Activated T-helper 17 cell treated with anti-CD3 and anti-CD28 coated beads, Interleukin-2, amount 50 U/mL, for 72 hours (primary cell): ENCODE results near the gene ACOX1. TPM values are rescaled to one million over a fixed set of nuclear protein-coding genes. Genes with fewer than 3 reads are reported as not detected.
"Not testable (repeated sequence)": the region's sequence is repeated elsewhere in the genome, so short reads cannot be mapped to it uniquely, and the experiment has no call there.

Source experiments
- ATAC-seq: fragments of 150-1000 bp; cut with Tn5 transposase; replicated peaks from 2 replicates; pipeline ENCODE4 v1.10.0; 2021; ENCODE audit warnings: mild to moderate bottlenecking, moderate library complexity
- H3K27ac Mint-ChIP-seq: one replicate; pipeline ENCODE4 v1.8.0; 2022; ENCODE audit warnings: mixed read lengths
- H3K27me3 Mint-ChIP-seq: one replicate; pipeline ENCODE4 v1.8.0; 2022; ENCODE audit warnings: mixed read lengths
- H3K36me3 Mint-ChIP-seq: one replicate; pipeline ENCODE4 v1.8.0; 2022; ENCODE audit warnings: low read depth, mild to moderate bottlenecking, mixed read lengths
- H3K4me1 Mint-ChIP-seq: one replicate; pipeline ENCODE4 v1.8.0; 2022; ENCODE audit warnings: mixed read lengths
- H3K4me3 Mint-ChIP-seq: one replicate; pipeline ENCODE4 v1.8.0; 2022; ENCODE audit warnings: mild to moderate bottlenecking, mixed read lengths
- H3K9me3 Mint-ChIP-seq: one replicate; pipeline ENCODE4 v1.8.0; 2022; ENCODE audit warnings: mixed read lengths
- total RNA-seq, 2 donors: library from RNA; stranded (reverse); gene quantifications; one replicate each; pipeline ENCODE4 v1.2.3, GENCODE V29; 2022

ACOX1 gene
- total RNA-seq, 2 donors from 2014 or later = 24.0 to 35.2 TPM

DNA sequence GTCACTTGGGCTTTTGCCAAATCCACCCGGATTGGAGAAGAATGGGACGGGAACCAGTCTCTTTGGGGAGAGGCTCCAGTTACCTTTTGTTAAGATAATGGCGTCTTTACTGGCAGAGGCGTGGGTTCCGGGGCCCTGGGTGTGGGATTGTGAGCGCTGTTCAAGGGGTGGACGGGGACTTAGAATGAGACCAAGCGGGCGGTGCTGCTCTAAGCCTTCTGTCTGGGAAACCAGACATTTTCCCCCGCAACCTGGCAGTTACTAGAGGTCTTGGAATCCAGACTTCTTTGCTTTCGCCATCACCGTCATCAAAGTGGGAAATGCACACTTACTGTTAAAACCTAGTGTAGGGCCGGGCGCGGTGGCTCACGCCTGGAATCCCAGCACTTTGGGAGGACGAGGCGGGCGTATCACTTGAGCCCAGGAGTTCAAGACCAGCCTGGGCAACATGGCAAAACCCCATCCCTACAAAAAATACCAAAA is 780 bp upstream of the ACOX1 start:
- ATAC-seq = peak; percentile 40
- Mint-ChIP-seq H3K36me3 (peaks cover 19% of the 10 kb centered on the region), H3K4me1 (peaks cover 15% of the 10 kb centered on the region), H3K27me3 (no peaks in the 10 kb centered on the region), H3K27ac (peak overlapping the region; percentile 100), H3K9me3 (no peaks in the 10 kb centered on the region), H3K4me3 (peak overlapping the region; percentile 100)

DNA sequence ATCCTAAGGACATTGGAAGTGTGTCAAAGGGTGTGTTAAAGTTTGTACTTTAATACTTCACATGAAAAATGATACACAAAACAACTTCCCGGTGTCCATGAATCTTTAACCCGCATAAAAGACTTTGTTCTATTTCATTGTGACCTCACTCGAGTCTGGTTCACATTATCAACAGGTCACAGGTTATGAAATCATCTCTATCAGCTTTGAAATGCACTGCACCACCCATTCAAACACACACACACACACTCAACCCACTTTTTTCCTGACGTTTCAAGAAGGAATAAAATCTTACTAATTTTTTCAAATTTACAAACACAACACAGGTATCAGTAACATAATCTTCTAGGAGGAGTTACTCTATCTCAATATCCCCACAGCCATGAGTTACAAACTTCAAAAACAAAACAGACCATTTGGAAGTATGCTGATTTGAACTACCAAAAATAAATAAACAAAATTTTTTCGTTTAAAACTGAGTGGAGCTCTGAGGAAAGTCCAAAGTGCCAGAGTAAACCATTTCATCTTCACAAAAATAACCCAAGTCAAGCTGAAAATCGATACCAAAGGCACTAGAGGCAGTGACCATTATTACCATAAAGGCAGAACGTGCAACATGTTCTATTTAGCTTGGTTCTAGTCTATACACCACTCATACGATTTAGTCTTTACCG is 2.7 kb downstream of the ACOX1 start:
- Mint-ChIP-seq H3K36me3 (peaks cover 41% of the 10 kb centered on the region), H3K27ac (peak overlapping the region; percentile 64), H3K4me1 (peaks cover 10% of the 10 kb centered on the region), H3K4me3 (peak overlapping the region; percentile 36), H3K9me3 (no peaks in the 10 kb centered on the region), H3K27me3 (no peaks in the 10 kb centered on the region)
- no peak for ATAC-seq

DNA sequence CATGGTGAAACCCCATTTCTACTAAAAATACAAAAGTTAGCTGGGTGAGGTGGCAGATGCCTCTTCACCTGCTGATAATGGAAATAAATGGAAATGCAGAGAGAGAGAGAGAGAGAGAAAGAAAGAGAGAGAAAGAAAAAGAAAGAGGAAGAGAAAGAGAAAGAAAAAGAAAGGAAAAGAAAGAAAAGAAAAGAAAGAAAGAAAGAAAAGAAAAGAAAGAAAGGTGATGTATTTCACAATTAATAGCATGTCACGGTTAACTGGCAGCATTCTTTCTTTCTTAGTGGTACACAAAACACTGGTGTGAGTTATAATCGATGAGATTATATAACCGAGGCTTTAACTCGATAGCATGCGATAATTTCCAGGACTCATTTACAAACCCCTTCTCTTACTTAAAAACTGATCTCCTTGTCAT is 3.2 kb downstream of the ACOX1 start:
- no peaks in the 10 kb centered on the region for H3K27me3 Mint-ChIP-seq
- peaks cover 7% of the 10 kb centered on the region for H3K4me1 Mint-ChIP-seq
- H3K27ac Mint-ChIP-seq = peak overlapping the region; percentile 64
- peak overlapping the region; percentile 36 for H3K4me3 Mint-ChIP-seq
- H3K36me3 Mint-ChIP-seq = peaks cover 47% of the 10 kb centered on the region
- no peak for ATAC-seq
- H3K9me3 Mint-ChIP-seq = no peaks in the 10 kb centered on the region

DNA sequence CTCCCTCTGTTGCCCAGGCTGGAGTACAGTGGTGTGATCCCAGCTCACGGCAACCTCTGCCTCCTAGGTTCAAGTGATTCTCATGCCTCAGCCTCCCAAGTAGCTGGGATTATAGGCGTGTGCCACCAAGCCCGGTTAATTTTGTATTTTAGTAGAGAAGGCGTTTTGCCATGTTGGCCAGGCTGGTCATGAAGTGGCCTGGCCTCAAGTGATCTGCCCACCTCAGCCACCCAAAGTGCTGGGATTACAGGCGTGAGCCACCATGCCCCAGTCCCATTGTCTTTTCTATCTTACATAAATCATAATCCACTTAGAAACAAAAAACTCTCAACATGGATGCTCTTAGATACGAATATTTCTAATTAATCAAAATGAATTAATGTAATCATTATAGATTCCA is 3.8 kb downstream of the ACOX1 start:
- H3K36me3 Mint-ChIP-seq = peaks cover 52% of the 10 kb centered on the region
- not testable (repeated sequence) for H3K4me1 Mint-ChIP-seq, H3K27me3 Mint-ChIP-seq, ATAC-seq, H3K9me3 Mint-ChIP-seq
- peak overlapping the region; percentile 36 for H3K4me3 Mint-ChIP-seq
- H3K27ac Mint-ChIP-seq = peak overlapping the region; percentile 64

DNA sequence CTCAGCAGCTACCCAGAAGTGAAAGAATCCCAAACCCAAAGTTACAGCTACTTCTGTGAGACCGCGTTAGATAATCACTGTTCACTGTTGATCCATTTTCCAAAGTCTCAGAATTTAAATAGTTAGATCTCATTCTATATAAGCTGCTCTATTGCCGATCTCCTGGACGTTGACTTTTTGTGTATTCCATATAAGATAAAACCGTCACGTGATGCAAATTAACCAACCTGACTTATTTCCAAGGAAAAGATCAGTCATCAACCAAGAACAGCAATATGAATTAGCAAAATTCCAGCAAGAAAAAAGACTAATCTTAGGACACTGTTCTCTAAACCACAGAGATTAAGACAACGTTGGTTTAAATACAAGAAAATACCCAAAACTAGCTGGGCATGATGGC is 8.3 kb downstream of the ACOX1 start:
- peaks cover 47% of the 10 kb centered on the region for H3K36me3 Mint-ChIP-seq
- no peak for ATAC-seq
- H3K27me3 Mint-ChIP-seq = no peaks in the 10 kb centered on the region
- H3K27ac Mint-ChIP-seq = no peak overlapping the region
- no peaks in the 10 kb centered on the region for H3K9me3 Mint-ChIP-seq
- H3K4me3 Mint-ChIP-seq = no peak overlapping the region
- no peaks in the 10 kb centered on the region for H3K4me1 Mint-ChIP-seq

- H3K27me3 Mint-ChIP-seq = no peaks in the 10 kb centered on the region
- no peak overlapping the region for H3K4me3 Mint-ChIP-seq
- no peak overlapping the region for H3K27ac Mint-ChIP-seq
- peaks cover 44% of the 10 kb centered on the region for H3K36me3 Mint-ChIP-seq
- no peaks in the 10 kb centered on the region for H3K9me3 Mint-ChIP-seq
- H3K4me1 Mint-ChIP-seq = no peaks in the 10 kb centered on the region
- ATAC-seq = no peak
Measured at GRCh38 chr17:75970011-75970523, 8.9 kb downstream of the ACOX1 start.

DNA sequence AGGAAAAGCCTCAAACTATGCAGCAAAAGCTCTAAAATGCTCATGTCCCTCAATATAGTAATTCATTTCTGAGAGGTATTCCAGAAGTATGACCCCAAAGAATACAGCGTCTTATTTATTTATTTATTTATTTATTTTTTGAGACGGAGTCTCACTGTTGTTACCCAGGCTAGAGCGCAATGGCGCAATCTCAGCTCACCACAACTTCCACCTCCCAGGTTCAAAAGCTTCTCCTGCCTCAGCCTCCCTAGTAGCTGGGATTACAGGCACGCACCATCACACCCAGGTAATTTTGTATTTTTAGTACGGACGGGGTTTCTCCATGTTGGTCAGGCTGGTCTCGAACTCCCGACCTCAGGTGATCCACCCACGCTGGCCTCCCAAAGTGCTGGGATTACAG is 9.9 kb downstream of the ACOX1 start:
- not testable (repeated sequence) for H3K27me3 Mint-ChIP-seq, H3K4me1 Mint-ChIP-seq, ATAC-seq, H3K4me3 Mint-ChIP-seq, H3K27ac Mint-ChIP-seq, H3K9me3 Mint-ChIP-seq
- H3K36me3 Mint-ChIP-seq = peaks cover 44% of the 10 kb centered on the region

DNA sequence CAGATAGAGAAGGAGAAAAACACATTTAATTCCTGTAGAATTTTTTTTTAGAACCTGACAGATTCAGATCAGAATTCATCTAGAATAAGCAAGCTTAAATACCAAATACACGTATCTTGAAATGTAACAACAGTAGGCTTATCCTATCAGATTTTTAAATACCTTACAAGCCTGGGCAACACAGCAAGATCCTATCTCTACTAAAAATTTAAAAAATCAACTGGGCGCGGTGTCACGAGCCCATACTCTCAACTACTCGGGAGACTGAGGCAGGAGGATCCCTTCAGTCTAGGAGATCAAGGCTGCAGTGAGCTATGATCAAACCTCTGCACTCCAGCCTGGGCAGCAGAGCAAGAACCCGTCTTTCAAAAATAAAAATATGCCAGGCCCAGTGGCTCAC is 13.5 kb downstream of the ACOX1 start:
- no peak overlapping the region for H3K27ac Mint-ChIP-seq
- H3K9me3 Mint-ChIP-seq = no peaks in the 10 kb centered on the region
- no peaks in the 10 kb centered on the region for H3K27me3 Mint-ChIP-seq
- no peak for ATAC-seq
- H3K4me1 Mint-ChIP-seq = no peaks in the 10 kb centered on the region
- H3K36me3 Mint-ChIP-seq = peaks cover 14% of the 10 kb centered on the region
- H3K4me3 Mint-ChIP-seq = no peak overlapping the region

DNA sequence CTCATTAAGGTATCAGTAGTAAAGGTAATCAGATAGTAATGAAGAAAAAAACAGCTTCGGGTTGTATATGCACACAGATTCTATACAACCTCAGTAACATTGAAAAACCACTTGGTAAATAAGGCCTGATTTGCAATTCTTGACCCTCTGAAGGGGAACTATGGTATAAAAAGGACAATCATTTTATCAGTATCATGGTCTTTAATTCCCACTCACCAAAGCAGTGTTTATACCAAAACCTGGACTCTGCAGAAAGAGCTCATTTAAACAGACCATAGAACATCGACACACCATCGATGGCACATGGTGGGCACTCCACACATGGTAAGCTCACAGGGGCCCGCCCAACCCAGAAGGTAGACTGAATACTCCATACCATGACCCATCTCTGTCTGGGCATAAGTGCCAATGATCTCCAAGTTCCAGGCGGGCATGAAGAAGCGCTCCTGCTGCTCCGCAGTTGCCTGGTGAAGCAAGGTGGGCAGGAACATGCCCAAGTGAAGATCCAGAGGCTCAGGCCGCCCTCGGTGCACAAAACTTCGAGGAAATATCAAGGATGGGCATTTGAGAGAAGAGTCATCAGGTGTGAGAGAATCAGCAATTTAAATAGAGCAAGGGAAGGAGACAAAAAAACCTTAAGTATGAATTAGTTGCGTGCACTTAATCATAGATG is 19.0 kb downstream of the ACOX1 start:
- Mint-ChIP-seq H3K27ac (no peak overlapping the region), H3K4me3 (no peak overlapping the region), H3K36me3 (peaks cover 31% of the 10 kb centered on the region), H3K9me3 (no peaks in the 10 kb centered on the region), H3K27me3 (no peaks in the 10 kb centered on the region), H3K4me1 (no peaks in the 10 kb centered on the region)
- ATAC-seq = no peak

GRCh38 chr17:75959051-75959838 is 19.7 kb downstream of the ACOX1 start:
- no peaks in the 10 kb centered on the region for H3K27me3 Mint-ChIP-seq
- no peaks in the 10 kb centered on the region for H3K9me3 Mint-ChIP-seq
- no peaks in the 10 kb centered on the region for H3K4me1 Mint-ChIP-seq
- no peak overlapping the region for H3K4me3 Mint-ChIP-seq
- no peak overlapping the region for H3K27ac Mint-ChIP-seq
- no peak for ATAC-seq
- peaks cover 36% of the 10 kb centered on the region for H3K36me3 Mint-ChIP-seq

GRCh38 chr17:75950855-75951554 is 28.0 kb downstream of the ACOX1 start:
- no peaks in the 10 kb centered on the region for H3K9me3 Mint-ChIP-seq
- ATAC-seq = no peak
- H3K4me3 Mint-ChIP-seq = no peak overlapping the region
- peaks cover 81% of the 10 kb centered on the region for H3K36me3 Mint-ChIP-seq
- no peaks in the 10 kb centered on the region for H3K4me1 Mint-ChIP-seq
- peak overlapping the region; percentile 11 for H3K27ac Mint-ChIP-seq
- H3K27me3 Mint-ChIP-seq = no peaks in the 10 kb centered on the region

GRCh38 chr17:75950421-75950820 is 28.5 kb downstream of the ACOX1 start:
- Mint-ChIP-seq H3K9me3 (no peaks in the 10 kb centered on the region), H3K27me3 (no peaks in the 10 kb centered on the region), H3K27ac (no peak overlapping the region), H3K4me3 (no peak overlapping the region), H3K4me1 (no peaks in the 10 kb centered on the region), H3K36me3 (peaks cover 75% of the 10 kb centered on the region)
- no peak for ATAC-seq

GRCh38 chr17:75945211-75945610 is 33.8 kb downstream of the ACOX1 start:
- Mint-ChIP-seq H3K27ac (no peak overlapping the region), H3K4me1 (peaks cover 4% of the 10 kb centered on the region), H3K4me3 (no peak overlapping the region), H3K36me3 (peaks cover 46% of the 10 kb centered on the region), H3K27me3 (no peaks in the 10 kb centered on the region), H3K9me3 (no peaks in the 10 kb centered on the region)
- no peak for ATAC-seq

- no peak overlapping the region for H3K4me3 Mint-ChIP-seq
- H3K4me1 Mint-ChIP-seq = peaks cover 4% of the 10 kb centered on the region
- H3K36me3 Mint-ChIP-seq = peaks cover 29% of the 10 kb centered on the region
- H3K27me3 Mint-ChIP-seq = no peaks in the 10 kb centered on the region
- no peak overlapping the region for H3K27ac Mint-ChIP-seq
- H3K9me3 Mint-ChIP-seq = no peaks in the 10 kb centered on the region
- no peak for ATAC-seq
Measured at GRCh38 chr17:75943491-75943890, 35.5 kb downstream of the ACOX1 start.
